ENCODE data around the gene ARL11.

DNA sequence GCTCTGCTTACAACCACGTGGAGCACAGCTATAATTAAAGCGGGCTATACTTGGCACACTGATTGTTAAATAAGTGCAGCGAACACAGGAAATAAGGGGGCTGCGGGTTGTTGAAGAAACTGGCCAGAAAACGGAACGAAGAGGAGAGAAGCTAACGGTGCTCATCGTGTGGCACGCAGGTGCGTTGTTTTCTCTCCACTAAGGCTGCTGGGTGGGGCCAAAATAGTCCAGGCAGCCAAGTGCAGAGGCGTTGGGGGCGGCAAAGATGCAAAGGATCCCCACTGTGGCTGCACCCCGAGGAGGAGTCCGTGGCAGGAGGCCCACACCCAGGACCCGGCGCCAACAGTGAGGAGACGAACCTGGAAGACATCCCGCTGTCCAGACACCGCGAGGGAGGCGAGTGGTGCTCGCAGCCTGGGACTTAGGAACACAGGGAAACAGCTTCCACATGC lies 8.1 kb upstream of the ARL11 start:
- TF ChIP-seq CTCF (IDR thresholded peaks at IDR 0.05) (no peak), POLR2A (IDR thresholded peaks at IDR 0.05) (no peak)

Data from uterus (tissue), 2 donors.